GM19468 (cell line): Measurements from ENCODE around the gene SERPINE2.
"Not testable (repeated sequence)": the region's sequence is repeated elsewhere in the genome, so short reads cannot be mapped to it uniquely, and the experiment has no call there.

ENCODE experiments used
- ATAC-seq: cut with Tn5 transposase; IDR thresholded peaks from one replicate; pipeline ENCODE4 v1.9.1; 2021; ENCODE audit warnings: mild to moderate bottlenecking, moderate library complexity, moderate number of reproducible peaks; ENCODE audit not compliant: unreplicated experiment; ENCODE audit errors: extremely low read depth

The SERPINE2 gene

DNA sequence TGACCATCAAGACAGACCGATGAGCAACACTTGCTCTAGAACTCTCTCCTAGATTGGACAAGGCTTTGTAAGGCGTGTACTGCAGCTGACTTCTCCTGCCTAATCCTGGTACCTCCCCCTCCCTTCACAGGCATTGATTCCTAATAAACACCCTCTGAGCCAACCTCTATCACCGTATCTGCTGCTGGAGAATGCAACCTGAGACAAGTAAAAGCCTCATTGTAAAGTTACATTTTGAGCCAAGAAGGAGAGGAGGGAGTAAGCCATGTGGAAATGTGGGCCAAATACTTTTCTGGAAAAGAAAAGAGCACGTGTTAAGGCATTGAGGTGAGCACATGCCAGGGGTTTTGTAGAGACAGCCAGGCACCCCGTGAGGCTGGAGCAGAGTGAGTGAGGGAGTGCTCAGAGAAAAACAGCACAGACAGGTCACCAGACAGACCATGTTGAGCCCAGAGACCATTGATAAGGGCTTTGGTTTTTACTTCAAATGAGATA, 91.3 kb downstream of the SERPINE2 start:
- ATAC-seq, result no peak

DNA sequence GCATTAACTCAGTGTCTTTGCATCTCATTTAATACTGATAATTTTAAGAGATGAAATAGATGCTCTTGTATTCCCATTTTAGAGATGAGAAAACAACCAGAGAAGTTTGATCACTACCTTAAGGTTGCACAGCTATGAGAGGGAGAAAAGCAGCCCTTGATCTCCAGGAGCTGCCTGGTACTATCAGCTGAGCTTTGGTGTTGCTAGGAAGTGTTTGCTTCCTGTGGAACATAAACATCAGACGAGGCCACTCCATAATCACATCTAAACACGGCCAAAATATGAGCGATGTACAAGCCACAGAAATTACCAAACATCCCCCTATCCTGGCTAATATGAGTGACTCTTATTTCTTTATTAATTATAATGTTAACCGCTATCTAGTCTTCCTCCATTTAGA, 93.3 kb downstream of the SERPINE2 start:
- no peak for ATAC-seq

DNA sequence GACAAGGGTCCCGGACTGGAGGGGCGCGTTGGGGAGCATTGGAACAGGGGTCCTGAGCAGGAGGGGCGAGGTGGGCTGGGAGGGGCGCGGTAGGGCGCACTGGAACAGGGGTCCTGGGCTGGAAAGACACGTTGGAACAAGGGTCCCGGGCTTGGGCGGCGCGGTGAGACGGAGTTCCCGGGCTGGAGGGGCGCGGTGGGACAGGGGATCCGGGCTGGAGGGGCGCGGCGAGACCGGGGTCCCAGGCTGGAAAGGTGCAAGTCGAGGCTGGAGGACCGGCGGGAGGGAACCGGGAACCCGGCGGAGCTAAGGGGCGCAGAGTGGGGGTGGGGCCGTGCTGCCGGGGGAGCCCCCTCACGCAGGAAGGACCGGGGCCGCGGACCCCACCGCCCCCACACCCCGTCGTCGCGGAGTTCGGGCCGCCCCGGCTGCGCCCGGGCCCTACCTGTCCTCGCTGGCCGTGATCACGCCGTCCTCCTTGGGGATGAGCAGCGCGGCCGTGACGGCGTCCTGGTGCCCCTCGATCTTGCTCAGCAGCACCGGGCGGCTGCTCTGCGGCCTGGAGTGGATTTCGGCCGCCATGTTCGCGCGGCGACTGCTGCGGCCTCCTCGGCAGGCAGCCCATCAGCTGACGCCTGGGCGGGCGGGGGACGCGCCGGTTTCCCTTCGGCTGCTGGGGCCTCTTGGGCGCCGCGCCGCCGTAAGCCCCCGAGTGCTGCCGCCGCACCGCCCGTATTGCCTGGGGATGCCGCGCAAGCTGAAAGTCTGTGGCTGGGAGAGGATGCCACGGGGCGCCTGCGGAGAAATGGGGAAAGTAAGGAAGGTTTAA, 94.2 kb downstream of the SERPINE2 start, which contains the start of gene WDFY1:
Gene WDFY1, minus strand, starts transcription at position 633 of the 829 bp plus-strand sequence. Its CDS starts 51 bp downstream, at position 582.
- peak; percentile 83 for ATAC-seq

DNA sequence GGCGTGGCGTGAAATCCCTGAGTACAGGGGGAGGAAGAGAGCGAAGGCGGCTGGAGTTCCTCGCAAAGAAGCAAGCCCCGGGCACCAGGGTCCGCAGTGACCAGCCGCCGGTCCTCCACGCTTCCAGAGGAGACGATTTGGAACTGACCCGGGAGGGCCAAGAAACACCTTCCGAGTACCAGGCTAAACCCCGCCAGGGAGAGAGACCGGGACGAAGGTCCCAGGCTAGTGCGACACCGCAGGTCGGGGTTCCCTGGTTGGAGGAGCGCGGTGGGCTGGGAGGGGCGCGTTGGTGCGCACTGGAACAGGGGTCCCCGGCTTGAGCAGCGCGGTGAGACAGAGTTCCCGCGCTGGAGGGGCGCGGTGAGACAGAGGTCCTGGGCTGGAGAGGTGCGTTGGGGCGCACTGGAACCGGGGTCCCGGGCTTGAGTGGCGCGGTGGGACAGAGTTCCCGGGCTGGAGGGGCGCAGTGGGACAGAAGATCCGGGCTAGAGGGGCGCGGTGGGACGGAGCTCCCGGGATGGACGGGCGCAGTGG, 94.9 kb downstream of the SERPINE2 start:
- no peak for ATAC-seq

DNA sequence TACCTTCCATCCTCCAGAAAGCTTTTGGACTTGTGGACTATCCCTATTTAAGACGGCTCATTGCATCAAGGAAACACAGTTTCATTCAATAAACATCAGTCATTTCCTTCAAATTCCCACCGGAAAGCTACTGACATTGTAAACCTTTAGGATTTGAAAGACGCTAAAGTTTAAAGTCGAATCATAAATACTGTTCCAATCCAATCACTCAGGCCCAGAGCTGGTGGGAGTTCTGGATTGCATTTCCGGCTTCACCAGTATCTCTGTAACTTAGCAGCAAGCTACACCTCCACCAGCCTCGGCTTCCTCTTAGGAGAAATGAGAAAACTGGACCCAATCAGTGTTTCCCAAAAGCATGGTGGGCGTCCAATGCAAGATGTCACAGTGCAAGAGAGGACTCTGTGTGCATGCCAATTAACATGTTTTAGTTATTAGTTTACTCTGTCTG, 95.5 kb downstream of the SERPINE2 start:
- no peak for ATAC-seq

DNA sequence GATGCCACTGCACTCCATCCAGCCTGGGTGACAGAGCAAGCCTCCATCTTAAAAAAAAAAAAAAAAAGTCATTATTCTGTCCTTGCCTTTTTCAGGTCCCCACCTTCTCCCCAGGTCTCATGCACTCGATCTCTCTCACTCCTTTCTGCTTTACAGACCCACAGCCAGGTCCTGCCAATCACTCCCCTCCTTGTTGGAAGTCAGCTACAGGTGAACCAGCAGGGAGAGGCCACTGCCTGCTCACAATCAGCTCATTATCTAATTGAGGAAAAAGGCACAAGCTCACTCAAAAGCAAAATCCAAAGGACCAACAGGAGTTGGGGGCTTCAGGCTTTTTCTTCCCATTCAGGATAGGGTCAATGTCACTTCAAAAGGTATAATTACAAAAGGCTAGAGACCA, 96.0 kb downstream of the SERPINE2 start:
- no peak for ATAC-seq

DNA sequence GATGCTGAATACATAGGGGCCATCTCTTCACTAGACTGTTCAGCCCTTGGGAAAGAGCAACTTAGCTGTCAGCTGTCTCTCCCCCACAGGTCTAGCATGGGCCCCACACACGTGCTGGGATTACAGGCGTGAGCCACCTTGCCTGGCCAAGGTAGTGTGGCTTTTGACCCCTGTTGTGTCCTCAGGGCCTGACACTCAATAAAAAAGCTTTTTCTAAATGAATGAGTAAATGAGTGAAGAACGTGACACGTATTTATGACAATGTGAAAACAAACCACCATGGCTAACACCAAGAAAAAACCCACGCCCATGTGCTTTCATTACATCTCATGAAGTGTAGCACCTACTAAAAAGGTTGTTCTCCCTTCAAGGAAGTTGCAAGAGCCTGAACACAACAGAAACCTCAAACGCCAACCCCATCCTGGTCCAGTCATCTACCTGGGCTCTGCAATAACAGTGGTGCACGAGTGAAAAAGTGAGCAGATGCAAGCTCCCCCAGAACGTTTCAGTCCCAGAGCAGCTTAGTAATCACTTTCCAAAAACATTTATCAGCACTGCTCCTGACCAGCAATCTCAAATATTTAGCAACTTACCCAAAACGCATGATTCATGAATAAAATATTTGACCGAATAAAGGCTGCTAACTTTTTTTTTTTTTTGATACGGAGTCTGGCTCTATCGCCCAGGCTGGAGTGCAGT, 97.4 kb downstream of the SERPINE2 start:
- ATAC-seq, result peak; percentile 20

DNA sequence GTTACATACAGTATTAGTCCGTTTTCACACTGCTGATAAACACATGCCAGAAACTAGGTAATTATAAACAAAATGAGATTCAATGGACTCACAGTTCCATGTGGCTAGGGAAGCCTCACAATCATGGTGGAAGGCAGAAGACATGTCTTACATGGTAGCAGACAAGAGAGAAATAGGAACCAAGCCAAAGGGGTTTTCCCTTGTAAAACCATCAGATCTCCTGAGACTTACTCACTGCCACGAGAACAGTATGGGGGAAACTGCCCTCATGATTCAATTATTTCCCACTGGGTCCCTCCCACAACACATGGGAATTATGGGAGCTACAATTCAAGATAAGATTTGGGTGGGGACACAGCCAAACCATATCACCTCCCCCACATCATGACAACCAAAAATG, 99.6 kb downstream of the SERPINE2 start:
- ATAC-seq, result not testable (repeated sequence)

DNA sequence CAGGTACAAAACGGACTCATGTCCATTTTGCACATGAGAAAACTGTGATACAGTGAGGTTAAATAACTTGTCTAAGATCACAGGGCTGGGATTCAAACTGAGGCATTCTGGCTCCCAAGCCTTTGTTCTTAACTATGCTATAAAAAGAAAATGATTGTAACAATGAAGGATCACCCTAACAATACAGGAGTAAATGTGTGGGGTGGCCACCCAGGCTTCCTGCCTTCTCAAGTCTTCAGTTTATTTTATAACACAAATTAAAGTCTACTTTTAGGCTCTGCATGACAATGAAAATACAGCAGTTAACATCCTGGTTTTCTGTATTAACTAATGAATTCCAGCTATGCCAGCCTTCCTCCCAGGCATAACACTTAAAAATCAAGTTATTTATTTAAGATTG, 101.6 kb downstream of the SERPINE2 start:
- ATAC-seq, result no peak

DNA sequence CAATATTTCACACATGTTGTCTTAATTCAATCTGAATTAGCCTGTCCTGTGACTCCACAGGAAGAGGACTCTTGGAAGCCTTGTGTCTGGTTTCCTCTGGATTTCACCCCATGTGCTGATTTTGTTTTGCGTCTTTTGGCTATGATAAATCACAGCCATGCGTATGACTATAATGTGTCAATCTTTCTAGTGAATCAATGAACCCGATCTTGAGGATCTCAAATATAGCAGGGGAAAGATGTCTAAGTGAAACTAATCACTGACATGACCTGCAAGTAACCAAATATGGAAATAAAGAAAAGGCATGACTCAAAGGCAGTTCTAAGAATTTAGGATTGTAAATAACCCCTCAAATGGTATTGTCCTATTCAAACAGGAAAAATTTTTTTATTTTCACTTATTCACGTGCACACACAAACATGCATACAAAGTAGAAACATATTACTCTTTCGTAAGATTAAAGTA, 102.2 kb downstream of the SERPINE2 start:
- no peak for ATAC-seq

DNA sequence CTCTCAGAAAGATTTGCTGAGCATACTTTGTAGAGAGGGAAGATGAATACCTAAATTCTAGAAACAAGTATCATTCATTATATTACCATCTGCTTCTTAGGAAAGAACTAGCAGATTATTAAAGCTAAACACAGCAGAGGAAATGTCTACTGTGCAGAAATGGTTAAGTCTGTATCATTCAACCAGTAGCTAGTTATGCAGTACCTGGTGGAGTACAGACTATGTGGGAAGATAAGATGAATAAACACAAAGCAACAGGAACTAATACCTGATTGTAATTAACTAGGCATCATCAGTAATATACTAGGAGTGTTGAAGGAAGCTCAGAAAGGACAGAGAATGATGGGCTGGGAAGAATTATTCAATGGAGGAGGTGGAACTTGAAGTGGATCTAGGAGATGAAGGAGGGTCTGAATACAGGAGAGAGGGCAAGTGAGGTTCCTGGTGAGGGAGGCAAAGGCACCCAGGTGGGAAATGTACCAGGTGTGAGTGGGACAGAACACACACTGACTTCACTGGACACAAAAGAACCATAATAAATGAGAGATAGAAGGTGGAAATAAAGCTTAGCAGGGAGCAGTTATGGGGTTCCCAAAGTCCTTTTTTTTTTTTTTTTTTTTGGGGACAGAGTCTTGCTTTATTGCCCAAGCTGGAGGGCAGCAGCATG, 103.5 kb downstream of the SERPINE2 start:
- ATAC-seq, result no peak

DNA sequence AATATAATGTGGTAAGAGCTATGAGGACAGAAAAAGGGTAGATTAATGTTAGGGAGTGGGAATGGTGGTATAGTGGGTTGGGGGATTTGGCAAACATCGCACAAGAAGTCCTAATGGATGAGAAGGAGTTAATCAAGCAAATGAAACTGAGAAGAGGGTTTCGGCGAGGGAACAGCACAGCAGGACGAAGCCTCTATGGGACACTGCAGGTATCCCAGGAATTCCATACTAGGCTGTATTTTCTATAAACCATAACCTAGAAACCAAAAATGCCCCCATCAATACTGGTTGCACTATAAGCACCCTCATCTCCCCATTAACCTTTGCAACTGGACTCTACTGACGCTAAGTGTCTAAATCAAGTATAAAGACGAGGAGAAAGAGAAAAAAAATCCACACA, 104.2 kb downstream of the SERPINE2 start:
- ATAC-seq, result no peak

DNA sequence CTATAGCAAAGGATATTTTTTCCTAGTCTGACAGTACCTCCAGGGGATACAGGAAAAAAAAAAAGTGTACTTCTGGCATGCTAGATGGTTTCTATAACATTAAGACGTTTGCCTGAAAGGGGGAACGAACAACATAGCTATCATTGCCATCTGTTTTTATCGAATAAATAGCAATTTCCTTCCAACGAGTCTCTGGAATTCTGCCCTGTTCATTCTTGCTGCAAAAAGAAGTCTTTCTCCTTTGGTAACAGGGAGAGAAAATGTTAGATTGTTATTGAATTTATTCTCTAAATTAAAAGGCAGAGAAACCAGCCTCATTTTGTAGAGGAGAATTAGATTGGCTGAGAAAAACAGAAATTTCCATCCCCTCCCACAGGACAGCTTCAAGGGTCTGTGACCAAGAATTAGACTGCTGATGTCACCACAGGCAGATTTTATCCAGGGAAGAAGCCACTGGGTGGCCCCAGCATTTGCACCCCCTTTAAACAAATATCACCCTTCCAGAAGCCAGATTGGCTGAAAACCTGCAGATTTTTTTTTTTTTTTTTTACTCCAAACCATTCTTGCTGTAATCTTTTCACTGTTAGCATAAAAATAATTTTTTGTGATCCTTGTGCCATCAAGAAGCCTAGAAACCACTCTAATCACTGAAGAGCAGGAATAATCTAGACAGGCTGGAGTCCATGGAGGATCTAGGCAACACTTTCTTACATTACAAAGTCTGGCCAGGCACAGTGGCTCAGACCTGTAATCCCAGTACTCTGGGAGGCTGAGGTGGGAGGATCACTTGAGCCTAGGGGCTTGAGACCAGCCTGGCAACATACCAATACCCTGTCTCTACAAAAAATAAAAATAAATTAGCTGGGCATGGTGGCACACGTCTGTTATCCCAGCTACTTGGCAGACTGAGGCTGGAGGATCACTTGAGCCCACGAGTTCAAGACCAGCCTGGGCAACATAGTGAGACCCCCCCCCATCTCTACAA, 106.0 kb downstream of the SERPINE2 start:
- no peak for ATAC-seq

DNA sequence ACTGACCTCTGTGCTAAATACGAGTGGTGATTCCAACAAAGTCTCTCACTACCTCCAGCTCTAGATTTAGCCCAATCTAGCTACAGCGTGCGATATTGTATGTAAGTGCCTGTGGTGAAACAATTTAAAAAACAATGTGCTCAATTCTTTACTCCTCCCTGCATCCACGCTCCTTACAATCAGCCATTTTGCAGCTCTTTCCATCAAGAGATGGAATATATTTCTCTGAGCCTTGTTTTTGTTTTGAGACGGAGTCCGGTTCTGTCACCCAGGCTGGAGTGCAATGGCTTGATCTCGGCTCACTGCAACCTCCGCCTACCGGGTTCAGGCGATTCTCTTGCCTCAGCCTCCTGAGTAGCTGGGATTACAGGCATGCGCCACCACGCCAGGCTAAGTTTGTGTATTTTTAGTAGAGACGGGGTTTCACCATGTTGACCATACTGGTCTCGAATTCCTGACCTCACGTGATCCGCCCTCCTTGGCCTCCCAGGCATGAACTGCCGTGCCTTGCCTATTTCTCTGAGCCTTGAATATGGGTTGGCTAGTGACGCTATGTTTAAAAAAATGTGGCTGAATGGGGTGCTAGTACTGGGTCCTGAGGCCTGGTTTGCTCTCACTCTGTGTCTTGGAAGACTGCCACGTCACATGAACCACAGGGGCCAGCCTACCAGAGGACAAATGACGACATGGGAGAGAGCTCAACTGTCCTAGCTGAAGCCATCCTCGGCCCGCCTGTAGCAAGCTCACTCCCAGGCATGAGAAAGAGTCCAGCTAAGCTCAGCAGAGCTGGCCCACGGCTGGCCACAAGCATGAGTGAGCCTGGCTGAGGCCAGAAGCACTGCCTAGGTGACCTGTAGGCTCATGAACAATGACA, 108.7 kb downstream of the SERPINE2 start:
- no peak for ATAC-seq

DNA sequence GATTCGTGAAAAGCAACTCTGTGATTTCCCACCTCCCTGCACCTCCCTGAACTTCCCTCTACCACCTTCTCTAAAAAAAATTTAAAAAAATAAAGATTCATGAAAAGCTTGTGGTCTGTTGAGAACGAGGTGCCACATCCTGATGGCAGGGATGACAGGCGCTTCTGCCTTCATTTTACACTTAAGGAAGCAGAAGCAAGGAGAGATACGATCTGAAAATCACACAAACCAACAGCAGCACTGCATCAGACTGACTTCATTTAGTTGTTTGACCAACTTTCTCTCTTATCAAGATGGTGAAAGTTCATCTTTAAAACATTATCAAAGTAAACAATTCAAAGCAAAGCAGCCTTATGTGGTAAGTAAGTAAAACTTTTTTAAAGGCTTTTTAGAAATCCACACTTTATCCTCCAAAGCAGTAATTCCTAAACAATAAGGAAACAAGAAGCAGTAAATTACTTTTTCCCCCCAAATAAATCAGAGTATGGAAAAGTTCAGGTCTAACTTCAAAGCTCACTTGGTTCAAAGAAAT, 109.4 kb downstream of the SERPINE2 start:
- ATAC-seq, result peak; percentile 58

DNA sequence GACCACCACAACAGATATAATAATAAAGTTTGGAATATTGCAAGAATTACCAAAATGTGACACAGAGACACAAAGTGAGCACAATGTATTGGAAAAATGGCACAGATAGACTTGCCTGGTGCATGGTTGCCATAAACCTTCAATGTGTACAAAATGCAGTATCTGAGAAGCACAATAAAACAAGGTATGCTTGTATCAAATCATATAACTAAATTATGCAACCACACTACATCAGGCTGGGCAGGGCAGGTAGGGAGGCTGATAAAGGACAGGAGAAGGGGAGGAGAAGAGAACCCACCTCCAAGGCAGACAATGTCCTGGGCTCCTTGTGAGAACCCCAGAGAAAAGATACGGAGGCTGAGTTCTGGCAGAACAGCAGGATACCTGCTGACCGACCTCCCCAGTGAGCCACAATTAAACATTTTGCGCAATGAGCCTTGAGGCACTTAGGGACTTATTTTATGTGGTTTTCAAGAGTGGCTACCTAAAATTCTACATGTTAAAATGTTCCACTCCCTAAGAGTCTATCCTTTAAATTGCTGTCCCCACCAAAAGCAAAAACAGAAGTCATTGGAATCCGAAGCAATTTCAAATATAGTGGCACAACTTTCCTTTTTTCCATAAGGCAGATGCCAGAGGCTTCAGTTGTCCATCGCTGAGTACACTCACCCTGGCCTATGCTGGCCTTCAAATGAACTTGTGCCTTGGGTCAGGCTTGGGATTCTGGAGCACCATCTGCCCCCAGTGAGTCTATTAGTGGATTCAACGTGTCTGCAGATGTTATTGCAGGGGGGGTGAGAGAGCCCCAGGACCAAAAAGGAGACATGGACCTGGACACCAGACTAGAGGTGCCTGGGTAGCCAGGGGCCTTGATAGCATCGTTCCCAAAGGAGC, 110.7 kb downstream of the SERPINE2 start:
- ATAC-seq, result no peak

DNA sequence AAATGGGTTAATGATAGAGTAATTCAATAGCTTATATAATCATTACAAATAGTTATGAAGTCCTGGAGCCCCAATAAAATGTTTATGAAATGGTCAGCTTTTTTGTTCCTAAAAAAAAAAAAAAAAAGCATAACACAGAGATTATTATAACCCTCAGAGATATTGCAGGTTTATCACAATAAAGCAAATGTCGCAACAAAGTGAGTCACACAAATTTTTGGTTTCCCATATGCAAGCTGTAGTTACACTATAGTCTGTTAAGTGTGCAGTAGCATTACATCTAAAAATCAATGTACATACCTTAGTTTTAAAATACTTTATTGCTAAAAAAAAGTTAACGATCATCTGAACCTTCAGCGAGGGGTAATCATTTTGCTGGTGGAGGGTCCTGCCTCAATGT, 114.0 kb downstream of the SERPINE2 start:
- no peak for ATAC-seq
